LNCaP clone FGC (cell line): Measurements from ENCODE around the gene PPP1CA.
A peak's percentile ranks its signal among the peaks of the same experiment; 100 is the strongest.

Source experiments
- DNase-seq: peaks from one replicate; pipeline ENCODE4 v3.0.0-alpha.2; 2011; ENCODE audit warnings: low read depth
- H3K4me3 ChIP-seq: 2 replicates; pipeline ENCODE4 v1.5.1; 2011; ENCODE audit warnings: mild to moderate bottlenecking, low read depth, low read length, control low read depth
- TF ChIP-seq, protein P1 (sequence below): IDR thresholded peaks from 2 replicates; pipeline ENCODE4 v1.5.1; 2012; ENCODE audit warnings: mild to moderate bottlenecking; ENCODE audit not compliant: control insufficient read depth, insufficient read depth; ENCODE audit errors: extremely low read depth

PPP1CA gene

GRCh38 chr11:67419325-67420049, 17.8 kb upstream of the PPP1CA start:
- TF ChIP-seq, protein P1, sequence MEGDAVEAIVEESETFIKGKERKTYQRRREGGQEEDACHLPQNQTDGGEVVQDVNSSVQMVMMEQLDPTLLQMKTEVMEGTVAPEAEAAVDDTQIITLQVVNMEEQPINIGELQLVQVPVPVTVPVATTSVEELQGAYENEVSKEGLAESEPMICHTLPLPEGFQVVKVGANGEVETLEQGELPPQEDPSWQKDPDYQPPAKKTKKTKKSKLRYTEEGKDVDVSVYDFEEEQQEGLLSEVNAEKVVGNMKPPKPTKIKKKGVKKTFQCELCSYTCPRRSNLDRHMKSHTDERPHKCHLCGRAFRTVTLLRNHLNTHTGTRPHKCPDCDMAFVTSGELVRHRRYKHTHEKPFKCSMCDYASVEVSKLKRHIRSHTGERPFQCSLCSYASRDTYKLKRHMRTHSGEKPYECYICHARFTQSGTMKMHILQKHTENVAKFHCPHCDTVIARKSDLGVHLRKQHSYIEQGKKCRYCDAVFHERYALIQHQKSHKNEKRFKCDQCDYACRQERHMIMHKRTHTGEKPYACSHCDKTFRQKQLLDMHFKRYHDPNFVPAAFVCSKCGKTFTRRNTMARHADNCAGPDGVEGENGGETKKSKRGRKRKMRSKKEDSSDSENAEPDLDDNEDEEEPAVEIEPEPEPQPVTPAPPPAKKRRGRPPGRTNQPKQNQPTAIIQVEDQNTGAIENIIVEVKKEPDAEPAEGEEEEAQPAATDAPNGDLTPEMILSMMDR, result no peak
- H3K4me3 ChIP-seq, result no peak overlapping the region; the same call in 1 of the 2 replicates

DNA sequence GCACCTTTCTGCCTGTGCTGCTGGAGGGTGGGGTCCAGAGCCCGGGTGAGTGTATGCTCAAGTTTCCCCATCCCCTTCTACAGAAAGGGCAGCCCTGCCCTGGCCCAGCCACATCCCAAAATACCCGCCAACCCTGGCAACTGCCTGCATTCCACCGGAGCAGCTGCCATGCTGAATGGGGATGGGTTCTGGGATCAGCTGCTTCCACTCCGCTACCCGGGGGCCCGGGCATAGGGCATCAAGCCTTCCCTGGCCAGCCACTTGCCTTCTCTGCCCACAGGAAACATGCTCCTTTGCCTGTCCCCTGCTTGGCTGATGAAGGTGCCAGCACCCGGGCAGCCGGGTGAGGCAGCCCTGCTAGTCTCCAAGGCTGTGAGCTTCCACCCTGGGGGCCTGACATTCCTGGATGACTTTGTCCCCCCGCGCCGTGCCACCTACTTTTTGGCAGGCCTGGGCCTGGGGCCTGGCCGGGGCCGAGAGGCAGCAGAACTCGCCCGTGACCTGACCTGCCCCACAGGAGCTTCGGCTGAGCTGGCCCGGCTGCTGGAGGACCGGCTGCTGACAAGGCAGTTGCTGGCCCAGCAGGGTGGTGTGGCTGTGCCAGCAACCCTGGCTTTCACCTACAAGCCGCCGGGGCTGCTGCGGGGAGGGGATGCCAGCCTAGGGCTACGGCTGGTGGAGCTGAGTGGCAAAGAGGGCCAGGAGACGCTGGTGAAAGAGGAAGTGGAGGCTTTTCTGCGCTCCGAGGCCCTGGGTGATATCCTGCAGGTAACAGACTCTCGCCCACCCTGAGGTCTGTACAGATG, 17.0 kb upstream of the PPP1CA start:
- DNase-seq, result peak; percentile 52
- TF ChIP-seq, protein P1, result no peak
- H3K4me3 ChIP-seq, result peak overlapping the region; percentile 21

More at GRCh38 chr11:67419325-67420049, 17.8 kb upstream of the PPP1CA start:
- no peak for DNase-seq

DNA sequence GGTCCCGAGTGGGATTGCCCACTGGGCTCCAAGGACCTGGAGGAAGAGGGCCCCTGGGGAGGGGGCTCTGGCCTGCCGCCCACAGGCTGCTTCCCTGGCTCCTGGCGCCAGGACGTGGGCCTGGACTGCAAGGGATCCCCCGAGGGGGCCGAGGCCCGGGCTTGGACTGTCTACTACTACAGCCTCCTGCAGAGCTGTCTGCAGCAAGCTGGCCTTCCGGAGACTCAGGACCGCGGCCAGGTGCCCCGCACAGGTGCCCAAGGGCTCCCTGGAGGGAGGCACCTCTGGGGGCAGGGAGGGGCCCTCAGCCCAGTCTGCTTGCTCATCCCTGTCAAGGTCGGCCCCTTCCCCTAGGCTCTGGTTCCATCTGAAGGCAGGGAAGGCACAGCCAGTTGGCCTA, 15.8 kb upstream of the PPP1CA start:
- DNase-seq, result no peak
- H3K4me3 ChIP-seq, result no peak overlapping the region
- TF ChIP-seq, protein P1, result no peak

DNA sequence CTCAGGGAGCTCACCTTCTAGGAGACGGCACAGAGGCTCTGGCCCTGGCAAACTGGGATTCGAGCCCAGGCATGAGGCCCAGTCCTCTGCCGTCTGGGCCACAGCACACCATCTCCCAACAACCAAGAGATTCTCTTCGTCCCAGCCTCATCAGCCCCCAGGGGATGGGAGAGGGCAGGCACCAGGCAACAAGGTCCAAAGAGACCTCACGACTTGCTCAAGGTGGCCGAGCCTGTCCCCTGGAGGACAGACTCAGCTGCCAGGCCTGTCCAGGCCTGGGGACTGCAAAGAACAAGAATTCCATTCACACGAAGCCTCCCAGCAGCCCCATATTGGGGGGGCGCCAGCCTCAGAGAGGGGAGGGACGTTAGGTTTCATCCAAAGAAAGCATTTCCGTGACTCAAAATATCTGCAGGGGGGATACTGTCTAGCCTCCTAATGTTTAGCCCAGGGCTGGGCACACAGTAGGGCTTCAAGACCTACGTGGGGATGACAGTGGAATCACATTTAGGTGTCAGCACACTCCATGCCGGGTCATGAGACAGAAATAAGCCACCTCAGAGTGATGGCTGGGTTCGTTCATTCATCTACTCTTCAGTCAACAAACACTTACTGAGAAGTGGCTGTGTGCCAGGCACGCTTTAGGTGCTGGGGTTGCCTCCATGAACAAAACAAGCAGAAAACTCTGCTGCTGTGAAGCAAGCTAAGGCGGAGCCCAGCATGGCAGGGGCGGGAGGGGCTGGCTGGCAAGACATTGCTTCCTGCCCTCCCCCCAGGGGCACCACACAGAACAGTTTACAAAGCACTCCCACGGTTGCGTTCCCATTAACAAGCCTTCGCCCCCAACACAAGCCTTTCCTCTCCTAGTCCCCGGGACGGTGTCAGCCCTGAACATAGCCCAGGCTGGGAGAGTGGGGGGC, 15.0 kb upstream of the PPP1CA start:
- no peak overlapping the region for H3K4me3 ChIP-seq

GRCh38 chr11:67415501-67416304, 14.0 kb upstream of the PPP1CA start, which contains the start of gene CARNS1:
Gene CARNS1, plus strand, starts transcription at chr11:67415678. Its CDS starts 522 bp downstream, at chr11:67416200.
- no peak for DNase-seq
- peak within 1 kb of the TSS; percentile 41 for H3K4me3 ChIP-seq
- TF ChIP-seq, protein P1, result no peak

More for the DNA sequence above, 15.0 kb upstream of the PPP1CA start:
- DNase-seq, result peak; percentile 59
- TF ChIP-seq, protein P1, result no peak

DNA sequence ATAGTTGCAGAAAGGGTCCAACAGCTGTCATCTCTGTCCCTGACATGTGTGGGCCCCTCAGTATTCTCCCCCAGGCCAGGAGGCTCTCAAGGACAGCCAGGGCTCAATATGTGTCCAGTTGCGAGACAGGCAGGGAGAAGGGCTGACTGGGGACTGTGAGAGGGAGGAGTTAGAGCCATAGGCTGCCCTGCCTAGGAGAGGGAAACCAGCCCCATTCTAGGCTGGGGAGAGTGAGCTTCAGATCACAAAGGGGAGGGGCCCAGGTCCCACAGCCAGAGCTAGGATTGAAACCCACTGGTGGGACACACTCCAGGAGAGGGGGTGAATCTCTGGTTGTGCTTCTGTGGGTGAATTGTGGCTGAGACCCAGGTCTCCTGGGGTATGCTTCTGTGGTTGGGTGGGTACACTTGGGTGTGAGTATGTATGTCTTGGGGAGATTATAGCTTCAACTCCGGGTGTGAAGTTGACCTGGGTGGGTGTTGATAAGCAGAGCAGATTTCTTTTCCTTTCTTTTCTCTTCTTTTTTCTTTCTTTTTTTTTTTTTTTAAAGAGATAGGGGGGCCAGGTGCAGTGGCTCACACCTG, 11.7 kb upstream of the PPP1CA start:
- H3K4me3 ChIP-seq, result no peak overlapping the region
- DNase-seq, result no peak
- TF ChIP-seq, protein P1, result no peak
